GM18868 (cell line): Measurements from ENCODE around the gene DIP2C.
"Not testable (repeated sequence)": the region's sequence is repeated elsewhere in the genome, so short reads cannot be mapped to it uniquely, and the experiment has no call there.

Experiments used
- ATAC-seq: cut with Tn5 transposase; IDR thresholded peaks from one replicate; pipeline ENCODE4 v1.9.1; 2021; ENCODE audit warnings: mild to moderate bottlenecking, moderate library complexity; ENCODE audit not compliant: unreplicated experiment

DIP2C gene

GRCh38 chr10:324593-324992 is 364.9 kb downstream of the DIP2C start:
- no peak for ATAC-seq

GRCh38 chr10:323651-324293 is 365.7 kb downstream of the DIP2C start:
- peak; percentile 99 for ATAC-seq

- not testable (repeated sequence) for ATAC-seq
These were observed 366.4 kb downstream of the DIP2C start for GRCh38 chr10:323046-323445.

GRCh38 chr10:320771-321170 is 368.7 kb downstream of the DIP2C start:
- no peak for ATAC-seq

- no peak for ATAC-seq
These were observed 371.5 kb downstream of the DIP2C start for GRCh38 chr10:317926-318325.

GRCh38 chr10:317271-317769 is 372.1 kb downstream of the DIP2C start:
- ATAC-seq: peak; percentile 97

- no peak for ATAC-seq
These were observed 373.1 kb downstream of the DIP2C start for GRCh38 chr10:316390-316789.

- ATAC-seq: no peak
These were observed 374.6 kb downstream of the DIP2C start for GRCh38 chr10:314871-315270.

GRCh38 chr10:314381-314780 is 375.1 kb downstream of the DIP2C start:
- ATAC-seq: no peak

- ATAC-seq: no peak
These were observed 377.4 kb downstream of the DIP2C start for GRCh38 chr10:311901-312665.

- no peak for ATAC-seq
These were observed 378.4 kb downstream of the DIP2C start for GRCh38 chr10:310976-311639.

- no peak for ATAC-seq
These were observed 379.1 kb downstream of the DIP2C start for GRCh38 chr10:310371-310770.

- no peak for ATAC-seq
These were observed 380.8 kb downstream of the DIP2C start for GRCh38 chr10:308572-309085.

- no peak for ATAC-seq
These were observed 381.4 kb downstream of the DIP2C start for GRCh38 chr10:308101-308500.

- no peak for ATAC-seq
These were observed 381.8 kb downstream of the DIP2C start for GRCh38 chr10:307659-308058.

- peak; percentile 79 for ATAC-seq
These were observed 382.7 kb downstream of the DIP2C start for GRCh38 chr10:306675-307185.

- ATAC-seq: no peak
These were observed 383.3 kb downstream of the DIP2C start for GRCh38 chr10:306007-306674.

- no peak for ATAC-seq
These were observed 384.4 kb downstream of the DIP2C start for GRCh38 chr10:305034-305433.

GRCh38 chr10:301536-301935 is 387.9 kb downstream of the DIP2C start:
- ATAC-seq: no peak

- not testable (repeated sequence) for ATAC-seq
These were observed 388.9 kb downstream of the DIP2C start for GRCh38 chr10:300580-300979.

- peak; percentile 87 for ATAC-seq
These were observed 389.5 kb downstream of the DIP2C start for GRCh38 chr10:299969-300368.
